Activated T-cell treated with anti-CD3 and anti-CD28 coated beads, Interleukin-2, amount 50 U/mL, for 48 hours (primary cell): ENCODE measurements around the gene GADD45GIP1.
A peak's percentile ranks its signal among the peaks of the same experiment; 100 is the strongest.

ENCODE experiments used
- DNase-seq, 2 experiments: peaks; one replicate each; pipeline ENCODE4 v3.0.0-alpha.2; 2020

Gene GADD45GIP1

GRCh38 chr19:12956446-12957388 lies at the start of gene GADD45GIP1:
Gene GADD45GIP1 (minus strand): TSS chr19:12957223. CDS start chr19:12957212, 11 bp downstream.
- peak; percentile 91 to 93 for DNase-seq

- no peak for DNase-seq
Observed at GRCh38 chr19:13005861-13006370, 48.9 kb upstream of the GADD45GIP1 start.

- no peak for DNase-seq
Observed at GRCh38 chr19:13005253-13005652, 48.2 kb upstream of the GADD45GIP1 start.

- DNase-seq = no peak
Observed at GRCh38 chr19:13004273-13004672, 47.2 kb upstream of the GADD45GIP1 start.

GRCh38 chr19:13003081-13003480 lies 46.1 kb upstream of the GADD45GIP1 start:
- DNase-seq = no peak

GRCh38 chr19:13002166-13002898 lies 45.3 kb upstream of the GADD45GIP1 start:
- DNase-seq = no peak

- no peak for DNase-seq
Observed at GRCh38 chr19:13001502-13002165, 44.6 kb upstream of the GADD45GIP1 start.

- DNase-seq = no peak
Observed at GRCh38 chr19:13001166-13001501, 44.1 kb upstream of the GADD45GIP1 start.

- no peak for DNase-seq
Observed at GRCh38 chr19:12997967-12998940, 41.2 kb upstream of the GADD45GIP1 start.

GRCh38 chr19:12997179-12997966 lies 40.4 kb upstream of the GADD45GIP1 start:
- DNase-seq = no peak

- DNase-seq = no peak
Observed at GRCh38 chr19:12996406-12997094, 39.5 kb upstream of the GADD45GIP1 start.

- DNase-seq = no peak
Observed at GRCh38 chr19:12995596-12996405, 38.8 kb upstream of the GADD45GIP1 start.

GRCh38 chr19:12994701-12995595 lies 37.9 kb upstream of the GADD45GIP1 start, which contains the start of gene NFIX:
Gene NFIX (plus strand): TSS chr19:12995475. CDS start chr19:12995838, 363 bp downstream.
- peak; percentile 66 to 67 for DNase-seq

GRCh38 chr19:12993562-12993961 lies 36.5 kb upstream of the GADD45GIP1 start:
- DNase-seq = no peak

- DNase-seq = no peak
Observed at GRCh38 chr19:12992729-12993128, 35.7 kb upstream of the GADD45GIP1 start.

GRCh38 chr19:12991296-12991695 lies 34.3 kb upstream of the GADD45GIP1 start:
- DNase-seq = no peak

- DNase-seq = no peak
Observed at GRCh38 chr19:12990853-12991252, 33.8 kb upstream of the GADD45GIP1 start.

GRCh38 chr19:12990431-12990830 lies 33.4 kb upstream of the GADD45GIP1 start:
- no peak for DNase-seq
